ENCODE results near the gene TGIF2LY.
"Not testable (repeated sequence)": the region's sequence is repeated elsewhere in the genome, so short reads cannot be mapped to it uniquely, and the experiment has no call there.

The TGIF2LY gene

DNA sequence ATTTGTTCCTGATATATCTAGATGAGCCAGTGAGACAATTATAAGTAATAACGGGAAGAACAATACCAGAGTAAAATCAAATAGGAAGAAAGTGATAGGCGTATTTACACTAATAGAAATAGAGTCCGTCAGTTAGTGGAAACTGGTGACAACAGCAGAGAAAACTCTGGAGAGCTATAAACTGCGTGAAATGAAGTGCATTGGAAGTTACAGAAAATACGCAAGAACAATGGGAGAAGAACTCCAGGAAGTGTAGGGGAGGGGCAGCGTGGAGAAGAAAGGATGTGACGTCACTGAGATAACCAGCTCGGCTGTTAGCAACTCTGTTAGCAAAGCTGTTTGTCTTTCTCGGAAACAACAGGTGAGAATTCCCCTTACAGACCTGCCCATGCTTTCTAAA, at the start of gene TGIF2LY:
TSS of gene TGIF2LY (plus strand) at position 301 of the 400 bp plus-strand sequence. CDS start 178 bp downstream, outside the sequence.
- not testable (repeated sequence) for FAIRE-seq; DNase-seq (ENCODE audit: insufficient read length, low spot score)
